HG02623 (cell line): ENCODE measurements around the gene SRGAP3.

Experiments used
- ATAC-seq: cut with Tn5 transposase; IDR thresholded peaks from one replicate; pipeline ENCODE4 v1.9.1; 2021; ENCODE audit warnings: moderate library complexity; ENCODE audit not compliant: unreplicated experiment

SRGAP3 gene

GRCh38 chr3:8993331-8993730, 256.1 kb downstream of the SRGAP3 start:
- no peak for ATAC-seq

GRCh38 chr3:8992854-8993253, 256.6 kb downstream of the SRGAP3 start:
- no peak for ATAC-seq

GRCh38 chr3:8992199-8992598, 257.2 kb downstream of the SRGAP3 start:
- no peak for ATAC-seq

- no peak for ATAC-seq
These were observed 258.9 kb downstream of the SRGAP3 start for GRCh38 chr3:8990266-8991215.

GRCh38 chr3:8988791-8989558, 260.5 kb downstream of the SRGAP3 start:
- no peak for ATAC-seq

GRCh38 chr3:8988384-8988655, 261.1 kb downstream of the SRGAP3 start:
- no peak for ATAC-seq

GRCh38 chr3:8987645-8988383, 261.6 kb downstream of the SRGAP3 start:
- peak; percentile 66 for ATAC-seq

- ATAC-seq: no peak
These were observed 262.2 kb downstream of the SRGAP3 start for GRCh38 chr3:8987226-8987625.

GRCh38 chr3:8986741-8987140, 262.7 kb downstream of the SRGAP3 start:
- no peak for ATAC-seq

GRCh38 chr3:8985876-8986275, 263.6 kb downstream of the SRGAP3 start:
- ATAC-seq: no peak

- no peak for ATAC-seq
These were observed 264.0 kb downstream of the SRGAP3 start for GRCh38 chr3:8985411-8985831.

- ATAC-seq: no peak
These were observed 264.9 kb downstream of the SRGAP3 start for GRCh38 chr3:8984526-8984925.

- ATAC-seq: no peak
These were observed 265.4 kb downstream of the SRGAP3 start for GRCh38 chr3:8984081-8984480.

GRCh38 chr3:8983591-8983990, 265.9 kb downstream of the SRGAP3 start:
- ATAC-seq: no peak

- ATAC-seq: no peak
These were observed 266.4 kb downstream of the SRGAP3 start for GRCh38 chr3:8983026-8983425.

- ATAC-seq: no peak
These were observed 266.9 kb downstream of the SRGAP3 start for GRCh38 chr3:8982509-8982908.

- no peak for ATAC-seq
These were observed 267.7 kb downstream of the SRGAP3 start for GRCh38 chr3:8981700-8982099.

- ATAC-seq: no peak
These were observed 268.1 kb downstream of the SRGAP3 start for GRCh38 chr3:8981296-8981695.

GRCh38 chr3:8980756-8981257, 268.6 kb downstream of the SRGAP3 start:
- ATAC-seq: no peak

- no peak for ATAC-seq
These were observed 270.2 kb downstream of the SRGAP3 start for GRCh38 chr3:8979262-8979661.

GRCh38 chr3:8978551-8978950, 270.9 kb downstream of the SRGAP3 start:
- ATAC-seq: no peak
